Measurements from ENCODE around the gene BBS12. TPM values are rescaled to one million over a fixed set of nuclear protein-coding genes. Genes with fewer than 3 reads are reported as not detected.
A peak's percentile ranks its signal among the peaks of the same experiment; 100 is the strongest.

The BBS12 gene
- total RNA-seq, 6 donors from 2014 or later: 2.7 to 8.5 (median 3.2) TPM

DNA sequence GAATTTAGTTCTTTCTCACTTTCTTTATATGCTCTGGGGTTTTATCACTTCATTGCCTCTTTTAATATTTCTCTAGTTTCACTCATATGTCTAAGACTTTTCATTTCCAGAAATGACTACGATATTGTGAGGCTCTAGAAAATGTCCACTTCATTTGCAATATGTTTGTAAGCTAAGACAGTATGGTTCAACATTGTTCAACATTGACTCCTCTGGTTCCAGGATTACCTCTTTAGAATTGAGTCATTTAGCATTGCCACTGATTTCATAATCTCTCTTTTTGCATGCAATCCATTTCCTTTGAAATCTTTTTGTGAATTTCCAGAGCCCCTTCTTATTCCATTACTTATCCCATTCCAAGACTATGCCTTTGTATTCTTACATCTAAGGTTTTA is 32.3 kb downstream of the BBS12 start:
- 50 to 69% methylated on average over 1 of the region's 1 CpG for WGBS, 2 donors
- no peaks in the 10 kb centered on the region for H3K9me3 ChIP-seq
- TF ChIP-seq POLR2AphosphoS5 (IDR thresholded peaks at IDR 0.05) (no peak), EP300 (IDR thresholded peaks at IDR 0.05) (no peak)
- TF ChIP-seq, protein P1, sequence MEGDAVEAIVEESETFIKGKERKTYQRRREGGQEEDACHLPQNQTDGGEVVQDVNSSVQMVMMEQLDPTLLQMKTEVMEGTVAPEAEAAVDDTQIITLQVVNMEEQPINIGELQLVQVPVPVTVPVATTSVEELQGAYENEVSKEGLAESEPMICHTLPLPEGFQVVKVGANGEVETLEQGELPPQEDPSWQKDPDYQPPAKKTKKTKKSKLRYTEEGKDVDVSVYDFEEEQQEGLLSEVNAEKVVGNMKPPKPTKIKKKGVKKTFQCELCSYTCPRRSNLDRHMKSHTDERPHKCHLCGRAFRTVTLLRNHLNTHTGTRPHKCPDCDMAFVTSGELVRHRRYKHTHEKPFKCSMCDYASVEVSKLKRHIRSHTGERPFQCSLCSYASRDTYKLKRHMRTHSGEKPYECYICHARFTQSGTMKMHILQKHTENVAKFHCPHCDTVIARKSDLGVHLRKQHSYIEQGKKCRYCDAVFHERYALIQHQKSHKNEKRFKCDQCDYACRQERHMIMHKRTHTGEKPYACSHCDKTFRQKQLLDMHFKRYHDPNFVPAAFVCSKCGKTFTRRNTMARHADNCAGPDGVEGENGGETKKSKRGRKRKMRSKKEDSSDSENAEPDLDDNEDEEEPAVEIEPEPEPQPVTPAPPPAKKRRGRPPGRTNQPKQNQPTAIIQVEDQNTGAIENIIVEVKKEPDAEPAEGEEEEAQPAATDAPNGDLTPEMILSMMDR (IDR thresholded peaks at IDR 0.05): no peak
- no peaks in the 10 kb centered on the region for H3K27me3 ChIP-seq
- no peak overlapping the region for H3K27ac ChIP-seq
- no peaks in the 10 kb centered on the region for H3K36me3 ChIP-seq
- peaks cover 0 to 10% (median 1%) of the 10 kb centered on the region in 4 donors for H3K4me1 ChIP-seq
- no peak for DNase-seq
- no peak overlapping the region for H3K4me3 ChIP-seq
- ATAC-seq (ENCODE audit: low FRiP score in 2 of 2): peak in 1 of 2 donors; percentile 74

DNA sequence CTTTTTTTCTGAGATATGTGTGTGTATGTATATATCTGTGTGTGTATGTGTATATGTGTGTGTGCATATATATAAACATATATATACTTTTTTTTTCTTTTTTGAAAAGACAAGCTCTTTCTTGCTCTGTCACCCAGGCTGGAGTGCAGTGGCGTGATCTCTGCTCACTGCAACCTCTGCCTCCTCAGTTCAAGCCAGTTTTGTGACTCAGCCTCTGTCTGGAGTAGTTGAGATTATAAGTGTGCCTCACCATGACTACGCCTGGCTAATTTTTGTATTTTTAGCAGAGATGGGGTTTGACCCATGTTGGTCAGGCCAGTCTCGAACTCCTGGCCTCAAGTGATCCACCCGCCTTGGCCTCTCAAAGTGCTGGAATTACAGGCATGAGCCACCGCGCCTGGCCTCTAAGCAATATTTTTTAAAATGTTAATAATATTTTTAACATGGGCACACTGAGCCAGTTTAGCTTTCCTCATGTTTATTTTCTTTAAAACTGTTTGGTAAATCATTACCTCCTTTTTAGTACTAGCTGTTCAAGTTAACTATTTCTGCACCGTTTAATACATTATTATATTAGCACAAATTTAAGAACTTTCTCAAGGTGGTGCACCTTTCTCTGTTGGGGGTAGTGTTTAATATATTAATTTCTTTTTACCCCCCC is 33.3 kb downstream of the BBS12 start:
- Histone ChIP-seq H3K4me3 (no peak overlapping the region), H3K36me3 (no peaks in the 10 kb centered on the region), H3K27me3 (no peaks in the 10 kb centered on the region), H3K4me1 (peaks cover 0 to 10% (median 1%) of the 10 kb centered on the region in 4 donors), H3K27ac (no peak overlapping the region), H3K9me3 (no peaks in the 10 kb centered on the region)
- 81 to 88% methylated on average over 7 of the region's 7 CpGs for WGBS, 2 donors
- ATAC-seq (ENCODE audit: low FRiP score in 2 of 2) (peak in 1 of 2 donors; percentile 76), DNase-seq (no peak)
- TF ChIP-seq POLR2AphosphoS5 (IDR thresholded peaks at IDR 0.05): no peak
- TF ChIP-seq, protein P1 (IDR thresholded peaks at IDR 0.05): no peak
- no peak for TF ChIP-seq EP300 (IDR thresholded peaks at IDR 0.05)
- TF ChIP-seq POLR2A (IDR thresholded peaks at IDR 0.05): no peak

DNA sequence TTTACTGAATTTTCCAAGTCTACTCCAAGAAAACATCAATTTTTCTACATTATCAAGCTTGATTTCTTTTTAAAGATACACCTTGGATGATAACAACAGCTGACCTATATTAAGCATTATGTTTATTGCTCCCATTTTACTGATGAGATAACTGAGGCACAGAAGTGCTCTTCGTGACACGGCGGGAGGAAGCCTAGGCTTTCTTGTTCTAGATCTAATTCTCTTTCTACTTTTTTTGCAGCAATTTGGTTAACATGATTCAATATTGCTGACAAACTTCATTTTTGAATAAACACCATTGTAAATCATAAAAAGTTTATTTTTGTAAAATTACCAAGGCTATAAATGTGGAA is 33.8 kb downstream of the BBS12 start:
- no peaks in the 10 kb centered on the region for H3K9me3 ChIP-seq
- no peaks in the 10 kb centered on the region for H3K36me3 ChIP-seq
- no peak overlapping the region for H3K4me3 ChIP-seq
- DNase-seq (no peak), ATAC-seq (ENCODE audit: low FRiP score in 2 of 2) (no peak)
- no peak for TF ChIP-seq POLR2A (IDR thresholded peaks at IDR 0.05)
- no peak for TF ChIP-seq POLR2AphosphoS5 (IDR thresholded peaks at IDR 0.05)
- TF ChIP-seq, protein P1 (IDR thresholded peaks at IDR 0.05): no peak
- no peak for TF ChIP-seq EP300 (IDR thresholded peaks at IDR 0.05)
- H3K27ac ChIP-seq: no peak overlapping the region
- H3K4me1 ChIP-seq: peaks cover 0 to 10% (median 1%) of the 10 kb centered on the region in 4 donors
- 92 to 98% methylated on average over 3 of the region's 3 CpGs for WGBS, 2 donors
- no peaks in the 10 kb centered on the region for H3K27me3 ChIP-seq

DNA sequence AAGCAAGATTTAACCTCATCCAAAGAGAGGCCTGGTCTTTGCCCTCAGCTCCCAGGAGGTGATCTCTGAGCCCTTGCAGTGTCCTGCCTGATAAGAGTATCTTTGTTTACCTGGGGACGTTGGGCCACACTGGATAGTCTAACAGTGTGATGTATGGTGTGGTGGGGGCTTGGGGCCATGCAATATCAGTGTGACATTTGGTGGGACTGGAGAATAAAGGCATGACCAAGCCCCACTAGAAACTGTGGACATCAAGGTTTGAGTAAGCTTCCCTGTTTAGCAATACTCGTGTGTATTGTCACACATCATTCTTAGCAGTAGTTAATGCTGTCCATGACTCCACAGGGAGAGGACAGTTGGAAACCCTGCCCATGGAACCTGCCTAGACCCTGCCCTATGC is 34.4 kb downstream of the BBS12 start:
- TF ChIP-seq EP300 (IDR thresholded peaks at IDR 0.05) (no peak), POLR2A (IDR thresholded peaks at IDR 0.05) (no peak), POLR2AphosphoS5 (IDR thresholded peaks at IDR 0.05) (no peak)
- TF ChIP-seq, protein P1 (IDR thresholded peaks at IDR 0.05): no peak
- Histone ChIP-seq H3K27ac (no peak overlapping the region), H3K9me3 (no peaks in the 10 kb centered on the region), H3K4me1 (peaks cover 0 to 10% (median 1%) of the 10 kb centered on the region in 4 donors), H3K36me3 (no peaks in the 10 kb centered on the region), H3K4me3 (no peak overlapping the region), H3K27me3 (no peaks in the 10 kb centered on the region)
- no peak for ATAC-seq (ENCODE audit: low FRiP score in 2 of 2)
- WGBS, 2 donors: 64% methylated on average over 2 of the region's 2 CpGs
- no peak for DNase-seq

DNA sequence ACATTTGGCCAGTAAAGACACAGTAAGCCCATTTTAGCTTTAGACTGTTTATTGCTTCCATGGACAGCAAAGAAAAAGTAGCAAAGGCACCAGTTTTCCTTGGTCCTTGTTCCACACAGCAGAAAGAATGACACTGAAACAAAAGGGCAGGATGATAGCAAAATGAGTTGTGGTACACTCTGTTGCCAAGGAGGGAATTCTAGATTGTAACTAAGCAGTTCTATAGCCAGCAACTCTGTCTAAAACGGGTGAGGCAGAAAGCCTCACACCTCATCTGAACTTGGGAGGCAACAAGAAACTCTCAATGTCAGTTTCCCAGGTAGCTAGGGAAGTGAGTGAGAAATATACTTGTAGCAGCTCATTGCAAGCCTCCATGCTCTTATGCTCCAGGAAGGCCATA is 39.2 kb downstream of the BBS12 start:
- Histone ChIP-seq H3K27ac (no peak overlapping the region), H3K36me3 (no peaks in the 10 kb centered on the region), H3K9me3 (no peaks in the 10 kb centered on the region), H3K27me3 (no peaks in the 10 kb centered on the region), H3K4me1 (no peaks in the 10 kb centered on the region), H3K4me3 (no peak overlapping the region)
- DNase-seq (no peak), ATAC-seq (ENCODE audit: low FRiP score in 2 of 2) (no peak)
- TF ChIP-seq, protein P1 (IDR thresholded peaks at IDR 0.05): no peak
- TF ChIP-seq POLR2A (IDR thresholded peaks at IDR 0.05) (no peak), POLR2AphosphoS5 (IDR thresholded peaks at IDR 0.05) (no peak), EP300 (IDR thresholded peaks at IDR 0.05) (no peak)
- WGBS, 2 donors: 44 to 67% methylated on average over 1 of the region's 1 CpG

Measured in upper lobe of left lung (tissue), 6 donors.